CD4-positive, alpha-beta T cell treated with Interleukin-15 for 1 hour (primary cell): Measurements from ENCODE around the gene ZMYND11.
"Not testable (repeated sequence)": the region's sequence is repeated elsewhere in the genome, so short reads cannot be mapped to it uniquely, and the experiment has no call there.

ENCODE experiments used
- DNase-seq: peaks from one replicate; pipeline ENCODE4 v3.0.0-alpha.2; 2020

The ZMYND11 gene

DNA sequence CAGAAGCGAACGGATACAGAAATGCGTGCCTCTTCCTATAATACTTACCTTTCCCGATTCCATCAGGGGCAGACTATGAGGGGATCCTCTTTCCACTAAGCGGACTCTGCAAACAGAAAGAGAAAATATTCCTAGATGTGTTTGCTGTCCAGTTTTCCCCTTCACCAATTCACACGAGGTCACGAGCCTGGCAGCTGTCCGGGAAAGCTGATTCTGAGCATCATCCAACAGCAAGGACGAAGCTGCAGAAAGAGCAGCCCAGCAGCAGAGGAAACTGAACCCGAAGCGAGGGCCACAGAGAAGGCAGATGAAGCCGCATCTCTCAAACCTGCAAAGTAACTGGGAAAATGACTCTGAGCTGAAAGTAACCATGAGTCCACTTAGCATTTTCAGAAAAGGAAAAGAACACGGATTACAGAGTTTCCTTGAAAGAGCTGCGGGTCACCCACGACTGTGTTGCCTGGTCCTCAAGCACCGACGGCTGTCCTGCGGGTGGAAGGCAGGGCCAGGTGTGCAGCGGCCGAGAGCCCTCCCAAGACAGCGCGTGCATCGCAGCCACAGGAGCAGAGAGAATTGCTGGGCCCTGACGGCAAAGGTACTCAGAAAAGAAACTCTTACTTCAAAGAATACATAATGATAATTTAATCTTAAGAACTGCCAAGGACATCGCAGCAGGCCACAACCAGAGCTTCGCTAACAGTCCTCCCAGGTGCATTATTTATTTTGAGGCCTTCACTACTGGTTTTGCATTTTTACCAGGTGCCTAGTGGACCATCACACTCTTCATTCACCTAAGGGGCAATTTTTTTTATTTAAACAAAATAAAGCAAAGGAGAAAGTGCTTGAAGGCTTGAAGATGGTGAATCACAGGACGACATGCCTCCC, 153.3 kb downstream of the ZMYND11 start:
- no peak for DNase-seq

DNA sequence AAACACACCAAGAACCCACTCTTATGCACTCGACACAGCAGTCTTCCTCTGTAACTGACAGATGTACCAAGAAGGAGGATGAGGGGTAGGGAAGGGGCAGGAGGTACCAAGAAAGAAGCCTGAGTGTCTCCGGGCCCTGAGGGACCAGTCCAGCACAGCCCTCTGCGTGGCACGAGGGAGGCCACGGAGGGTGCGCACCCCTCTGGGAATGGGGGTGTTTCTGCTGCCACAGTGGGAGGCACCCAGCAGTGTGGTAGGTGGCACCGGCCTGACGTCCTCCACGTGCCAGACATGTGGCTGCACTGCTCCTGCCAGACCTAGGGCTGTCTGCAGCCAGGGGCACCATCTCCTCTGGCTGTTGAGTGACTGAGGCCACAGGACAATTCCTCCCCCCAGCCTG, 154.3 kb downstream of the ZMYND11 start:
- DNase-seq, result no peak

DNA sequence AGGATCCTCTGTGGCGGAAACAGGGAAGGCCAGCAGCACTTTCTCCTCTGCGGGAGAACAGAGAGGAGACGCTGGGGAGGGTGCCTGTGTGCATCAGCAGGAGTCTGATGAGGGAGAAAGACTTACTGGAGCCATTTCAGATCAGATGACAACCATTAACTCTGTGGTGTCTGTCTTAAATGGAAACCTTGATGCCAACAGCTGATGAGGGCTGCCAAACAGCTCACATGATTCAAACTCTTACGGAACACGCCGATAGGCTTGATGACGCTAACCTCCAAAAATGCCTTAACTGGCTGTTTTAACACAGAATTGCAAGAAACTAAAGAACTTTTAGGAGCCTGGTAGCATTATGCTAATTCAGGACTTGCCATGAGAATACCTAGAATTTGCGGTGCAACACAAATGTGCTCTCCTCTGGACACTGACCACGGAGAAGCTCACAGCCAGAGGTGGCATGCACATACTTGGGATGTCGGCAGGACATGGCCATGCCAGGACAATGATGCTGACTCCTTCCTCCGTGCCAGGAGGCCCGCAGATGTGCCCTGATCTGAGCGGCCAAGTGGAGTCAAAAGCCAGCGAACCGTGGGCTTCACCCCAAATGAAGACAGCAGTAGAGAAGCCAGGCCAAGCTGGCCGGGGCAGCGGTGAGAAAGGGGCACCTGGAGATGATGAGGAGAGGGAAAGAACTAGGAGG, 154.9 kb downstream of the ZMYND11 start:
- DNase-seq, result no peak

DNA sequence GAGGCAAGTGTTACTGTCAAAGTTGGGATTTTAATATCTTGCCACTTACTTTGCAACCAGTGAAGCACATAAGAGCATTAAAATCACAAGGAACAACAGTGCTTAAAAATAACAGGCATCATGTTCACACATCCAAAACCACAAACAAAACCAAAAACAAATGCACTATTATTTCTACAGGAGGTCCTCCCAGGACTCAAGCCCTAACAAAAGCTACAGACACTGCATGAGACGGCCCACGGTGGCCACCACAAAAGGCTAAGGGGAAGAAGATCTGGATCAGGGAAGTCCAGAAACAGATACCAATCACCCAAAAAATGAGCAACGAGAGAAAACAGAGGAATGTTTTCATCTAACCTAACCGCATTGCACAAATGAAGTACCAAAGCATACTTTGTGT, 158.4 kb downstream of the ZMYND11 start:
- no peak for DNase-seq

DNA sequence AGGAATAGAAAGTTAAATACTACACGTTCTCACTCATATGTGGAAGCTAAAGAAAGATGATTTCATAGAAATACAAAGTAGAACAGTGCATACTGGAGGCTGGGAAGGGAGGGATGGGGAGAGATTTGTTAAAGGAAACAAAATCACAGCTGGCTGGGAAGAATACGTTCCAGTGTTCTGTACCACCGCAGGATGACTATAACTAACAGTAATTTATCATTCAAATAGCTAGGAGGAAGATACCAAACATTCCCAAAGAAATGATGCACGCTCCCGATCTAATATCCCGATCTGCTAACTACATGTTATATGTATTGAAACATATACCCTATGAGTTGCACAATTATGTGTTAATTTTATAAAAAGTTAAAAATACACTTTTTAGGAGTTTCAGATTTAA, 162.3 kb downstream of the ZMYND11 start:
- no peak for DNase-seq

DNA sequence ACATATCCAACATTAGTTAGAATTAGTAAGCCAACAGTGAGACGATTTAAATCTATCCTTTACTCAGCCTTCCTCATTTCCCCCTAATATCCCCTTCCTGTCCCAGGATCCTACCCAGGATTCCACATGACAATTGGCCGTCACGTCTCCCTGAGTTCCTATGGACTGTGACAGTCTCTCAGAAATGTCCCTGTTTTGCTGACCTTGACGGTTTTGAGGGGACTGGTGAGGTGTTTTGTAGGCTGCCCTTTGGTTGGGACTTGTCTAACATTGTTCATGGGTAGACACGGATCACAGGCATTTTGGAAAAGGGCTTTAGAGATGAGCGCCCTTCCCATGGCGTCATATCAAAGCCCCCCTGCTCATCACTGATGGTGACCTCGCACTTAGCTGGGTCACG, 162.8 kb downstream of the ZMYND11 start:
- no peak for DNase-seq

DNA sequence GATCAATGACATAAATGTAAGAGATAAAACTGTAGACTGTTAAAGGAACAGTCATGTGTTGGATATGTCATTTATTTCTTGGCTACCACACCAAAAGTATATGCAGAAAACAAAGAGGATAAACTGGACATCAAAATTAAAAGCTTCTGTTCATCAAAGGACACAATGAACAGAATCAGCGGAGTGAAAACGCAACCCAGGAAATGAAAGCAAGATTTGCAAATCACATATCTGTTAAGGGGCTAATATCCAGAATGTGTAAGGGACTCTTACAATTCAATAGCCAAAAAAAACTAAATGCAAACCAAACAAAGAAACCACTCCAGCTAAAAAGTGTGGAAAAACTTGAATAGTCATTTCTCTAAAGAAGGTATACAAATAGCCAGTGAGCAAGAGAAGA, 164.3 kb downstream of the ZMYND11 start:
- DNase-seq, result no peak

DNA sequence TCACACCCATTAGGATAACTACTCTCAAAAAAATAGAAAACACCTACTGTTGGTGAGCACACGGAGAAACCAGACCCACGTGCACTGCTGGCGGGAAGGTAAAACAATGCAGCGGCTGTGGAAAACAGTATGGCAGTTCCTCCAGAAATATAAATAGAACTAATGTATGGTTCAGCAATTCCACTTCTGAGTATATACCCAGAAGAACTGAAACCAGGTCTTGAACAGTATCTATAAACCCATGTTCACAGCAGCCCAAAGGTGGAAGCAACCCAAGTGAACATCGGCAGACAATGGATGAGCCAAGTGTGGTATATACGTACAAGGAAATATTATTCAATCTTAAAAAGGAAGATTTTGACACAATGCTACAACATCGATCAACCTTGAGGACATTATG, 164.7 kb downstream of the ZMYND11 start:
- DNase-seq, result no peak

DNA sequence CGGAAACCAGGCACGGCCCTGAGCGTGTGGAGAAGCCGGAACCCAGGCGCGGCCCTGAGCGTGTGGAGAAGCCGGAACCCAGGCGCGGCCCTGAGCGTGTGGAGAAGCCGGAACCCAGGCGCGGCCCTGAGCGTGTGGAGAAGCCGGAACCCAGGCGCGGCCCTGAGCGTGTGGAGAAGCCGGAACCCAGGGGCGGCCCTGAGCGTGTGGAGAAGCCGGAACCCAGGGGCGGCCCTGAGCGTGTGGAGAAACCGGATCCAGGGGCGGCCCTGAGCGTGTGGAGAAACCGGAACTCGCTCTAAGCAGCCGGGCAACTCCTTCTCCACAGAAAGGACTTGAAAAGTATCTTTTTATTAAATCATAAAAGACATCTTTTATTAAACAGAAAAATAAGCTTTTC, 165.3 kb downstream of the ZMYND11 start:
- DNase-seq, result not testable (repeated sequence)

DNA sequence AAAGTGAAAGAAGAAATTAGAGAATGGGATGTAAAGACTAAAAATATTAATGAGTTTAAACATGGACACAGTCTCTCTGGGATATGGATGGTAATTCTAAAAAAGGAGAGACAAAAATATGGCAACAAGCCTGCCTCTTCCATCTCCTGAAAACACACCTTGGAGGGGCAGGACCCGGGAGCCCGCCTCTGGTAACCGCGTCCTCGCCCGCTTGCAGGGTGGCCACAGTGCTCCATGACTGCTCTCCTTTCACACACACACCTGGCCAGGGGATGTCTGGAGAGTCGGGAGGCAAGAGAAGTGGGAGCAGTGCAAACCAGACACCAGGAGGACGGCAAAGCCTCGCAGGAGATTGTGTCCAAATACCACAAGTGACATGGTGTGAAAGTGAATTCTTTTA, 166.3 kb downstream of the ZMYND11 start:
- no peak for DNase-seq
